Osteocyte (in vitro differentiated cells): ENCODE data around the gene EPM2A. TPM values are rescaled to one million over a fixed set of nuclear protein-coding genes. Genes with fewer than 3 reads are reported as not detected.

Source experiments
- DNase-seq: peaks from one replicate; pipeline ENCODE4 v3.0.0; 2021; ENCODE audit warnings: mixed read lengths; ENCODE audit not compliant: unreplicated experiment; ENCODE audit errors: extremely low spot score
- H3K27ac Mint-ChIP-seq: one replicate; pipeline ENCODE4 v1.8.0; 2021; ENCODE audit warnings: mild to moderate bottlenecking, mixed read lengths; ENCODE audit not compliant: unreplicated experiment
- H3K27me3 Mint-ChIP-seq: one replicate; pipeline ENCODE4 v1.8.0; 2021; ENCODE audit warnings: mixed read lengths; ENCODE audit not compliant: unreplicated experiment
- H3K36me3 Mint-ChIP-seq: one replicate; pipeline ENCODE4 v1.8.0; 2021; ENCODE audit warnings: mixed read lengths; ENCODE audit not compliant: unreplicated experiment
- H3K4me1 Mint-ChIP-seq: one replicate; pipeline ENCODE4 v1.8.0; 2021; ENCODE audit warnings: mixed read lengths; ENCODE audit not compliant: unreplicated experiment
- H3K4me3 Mint-ChIP-seq: one replicate; pipeline ENCODE4 v1.8.0; 2021; ENCODE audit warnings: mild to moderate bottlenecking, moderate library complexity, mixed read lengths; ENCODE audit not compliant: unreplicated experiment
- H3K9me3 Mint-ChIP-seq: one replicate; pipeline ENCODE4 v1.8.0; 2021; ENCODE audit warnings: mixed read lengths; ENCODE audit not compliant: unreplicated experiment
- CTCF ChIP-seq: fragments of 200-600 bp; sonication (generic); IDR thresholded peaks from 2 replicates; pipeline ENCODE4 v1.5.0; 2021; ENCODE audit warnings: antibody characterized with exemption, mild to moderate bottlenecking, moderate library complexity
- total RNA-seq: library from RNA; stranded (reverse); gene quantifications from 2 replicates; pipeline ENCODE4 v1.2.1, GENCODE V29; 2021

The EPM2A gene
- total RNA-seq, 1 donor from 2014 or later: 13.6 TPM

GRCh38 chr6:145632971-145633370 is 102.3 kb downstream of the EPM2A start:
- Mint-ChIP-seq H3K4me3 (no peak overlapping the region), H3K36me3 (peaks cover 3% of the 10 kb centered on the region), H3K27me3 (no peaks in the 10 kb centered on the region), H3K9me3 (no peaks in the 10 kb centered on the region), H3K27ac (no peak overlapping the region), H3K4me1 (no peaks in the 10 kb centered on the region)
- DNase-seq: no peak
- no peak for TF ChIP-seq CTCF

GRCh38 chr6:145631374-145631773 is 103.9 kb downstream of the EPM2A start:
- Mint-ChIP-seq H3K27ac (no peak overlapping the region), H3K4me3 (no peak overlapping the region), H3K4me1 (no peaks in the 10 kb centered on the region), H3K27me3 (no peaks in the 10 kb centered on the region), H3K36me3 (peaks cover 12% of the 10 kb centered on the region), H3K9me3 (no peaks in the 10 kb centered on the region)
- no peak for TF ChIP-seq CTCF
- no peak for DNase-seq

- no peaks in the 10 kb centered on the region for H3K4me1 Mint-ChIP-seq
- DNase-seq: no peak
- no peaks in the 10 kb centered on the region for H3K9me3 Mint-ChIP-seq
- no peaks in the 10 kb centered on the region for H3K27me3 Mint-ChIP-seq
- peaks cover 12% of the 10 kb centered on the region for H3K36me3 Mint-ChIP-seq
- no peak overlapping the region for H3K27ac Mint-ChIP-seq
- TF ChIP-seq CTCF: no peak
- no peak overlapping the region for H3K4me3 Mint-ChIP-seq
Observed at GRCh38 chr6:145630598-145630997, 104.7 kb downstream of the EPM2A start.

- TF ChIP-seq CTCF: no peak
- H3K4me1 Mint-ChIP-seq: no peaks in the 10 kb centered on the region
- no peak for DNase-seq
- no peaks in the 10 kb centered on the region for H3K9me3 Mint-ChIP-seq
- no peak overlapping the region for H3K4me3 Mint-ChIP-seq
- no peaks in the 10 kb centered on the region for H3K27me3 Mint-ChIP-seq
- H3K36me3 Mint-ChIP-seq: peaks cover 12% of the 10 kb centered on the region
- no peak overlapping the region for H3K27ac Mint-ChIP-seq
Observed at GRCh38 chr6:145629478-145629877, 105.8 kb downstream of the EPM2A start.

- Mint-ChIP-seq H3K4me3 (no peak overlapping the region), H3K9me3 (no peaks in the 10 kb centered on the region), H3K4me1 (no peaks in the 10 kb centered on the region), H3K36me3 (peaks cover 12% of the 10 kb centered on the region), H3K27me3 (no peaks in the 10 kb centered on the region), H3K27ac (no peak overlapping the region)
- TF ChIP-seq CTCF: no peak
- no peak for DNase-seq
Observed at GRCh38 chr6:145627451-145627850, 107.9 kb downstream of the EPM2A start.
